GM23338 (cell line): Measurements from ENCODE around the gene CCDC50.

Experiments
- CREB1 ChIP-seq: fragments of 250-450 bp; sonication (Bioruptor Pico); IDR thresholded peaks from 2 replicates; pipeline ENCODE4 v1.5.0; 2020; ENCODE audit warnings: low read depth, mild to moderate bottlenecking, moderate library complexity
- EZH2 ChIP-seq: fragments of 200-600 bp; sonication (generic); IDR thresholded peaks from one replicate; pipeline ENCODE4 v1.8.0; 2017; ENCODE audit warnings: antibody characterized with exemption, mild to moderate bottlenecking, low read depth; ENCODE audit not compliant: unreplicated experiment
- EZH2phosphoT487 ChIP-seq: fragments of 200-600 bp; sonication (generic); IDR thresholded peaks from one replicate; pipeline ENCODE4 v1.8.1; 2018; ENCODE audit warnings: antibody characterized with exemption; ENCODE audit not compliant: unreplicated experiment
- JUNB ChIP-seq: IDR thresholded peaks from one replicate; pipeline ENCODE4 v1.6.1; 2016; ENCODE audit warnings: antibody characterized with exemption; ENCODE audit not compliant: unreplicated experiment
- POLR2AphosphoS5 ChIP-seq: IDR thresholded peaks from 2 replicates; pipeline ENCODE4 v1.6.1; 2016; ENCODE audit warnings: antibody characterized with exemption, low read depth
- STAT1 ChIP-seq: IDR thresholded peaks from one replicate; pipeline ENCODE4 v1.6.1; 2016; ENCODE audit warnings: antibody characterized with exemption; ENCODE audit not compliant: unreplicated experiment
- ZNF331 ChIP-seq: fragments of 250-450 bp; sonication (Bioruptor Pico); IDR thresholded peaks from 2 replicates; pipeline ENCODE4 v1.5.0; 2020; ENCODE audit warnings: low read depth, mild to moderate bottlenecking, moderate library complexity
- TF ChIP-seq, protein P1 (sequence below), 2 experiments: fragments of 200-600 bp in 1 of 2; sonication (generic) in 1 of 2; conservative IDR thresholded peaks; 2 replicates each; pipeline versions ENCODE4 v1.5.1 to v1.6.1; 2016 to 2017; ENCODE audit warnings: antibody characterized with exemption in 2 of 2, low read depth in 2 of 2, mild to moderate bottlenecking in 2 of 2, moderate library complexity in 1 of 2
- TF ChIP-seq, protein P2 (sequence below): fragments of 250-450 bp; sonication (Bioruptor Pico); IDR thresholded peaks from 2 replicates; pipeline ENCODE4 v1.5.0; 2020; ENCODE audit warnings: mild to moderate bottlenecking, moderate library complexity
- TF ChIP-seq, protein P3 (sequence below): IDR thresholded peaks from 2 replicates; pipeline ENCODE4 v1.6.1; 2016; ENCODE audit warnings: antibody characterized with exemption
- TF ChIP-seq, protein P4 (sequence below): IDR thresholded peaks from one replicate; pipeline ENCODE4 v1.6.1; 2018; ENCODE audit warnings: antibody characterized with exemption; ENCODE audit not compliant: unreplicated experiment

DNA sequence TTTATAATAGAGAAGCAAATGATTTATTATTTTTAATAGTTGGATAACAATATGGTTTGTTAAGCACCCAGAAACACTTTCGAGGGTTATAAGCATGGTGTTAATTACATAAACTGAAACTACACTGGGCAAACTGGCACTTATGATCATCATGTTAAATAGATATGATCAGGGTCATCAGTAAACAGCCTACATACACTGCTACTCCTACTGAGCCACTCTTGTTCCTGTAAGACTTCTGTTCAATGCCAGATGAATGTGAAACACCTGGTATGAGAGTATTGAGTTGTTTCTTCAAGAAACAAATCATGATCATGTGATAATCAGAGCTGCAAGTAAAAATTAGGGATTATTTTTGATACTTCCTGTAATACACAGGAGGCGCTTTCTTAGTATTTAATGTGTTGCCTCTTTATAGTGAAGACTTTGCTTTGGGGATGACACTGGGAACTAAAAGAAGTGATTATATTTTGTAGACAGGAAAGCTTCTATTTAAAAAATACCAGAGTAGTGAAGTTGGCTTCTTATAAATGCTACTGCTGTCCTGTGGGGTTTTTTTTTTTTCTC lies 33.4 kb downstream of the CCDC50 start:
- TF ChIP-seq CREB1 (CRISPR knock-in tag) (no peak), EZH2 (no peak), JUNB (no peak), POLR2AphosphoS5 (no peak), EZH2phosphoT487 (no peak), STAT1 (no peak), ZNF331 (CRISPR knock-in tag) (no peak)
- TF ChIP-seq, protein P1, sequence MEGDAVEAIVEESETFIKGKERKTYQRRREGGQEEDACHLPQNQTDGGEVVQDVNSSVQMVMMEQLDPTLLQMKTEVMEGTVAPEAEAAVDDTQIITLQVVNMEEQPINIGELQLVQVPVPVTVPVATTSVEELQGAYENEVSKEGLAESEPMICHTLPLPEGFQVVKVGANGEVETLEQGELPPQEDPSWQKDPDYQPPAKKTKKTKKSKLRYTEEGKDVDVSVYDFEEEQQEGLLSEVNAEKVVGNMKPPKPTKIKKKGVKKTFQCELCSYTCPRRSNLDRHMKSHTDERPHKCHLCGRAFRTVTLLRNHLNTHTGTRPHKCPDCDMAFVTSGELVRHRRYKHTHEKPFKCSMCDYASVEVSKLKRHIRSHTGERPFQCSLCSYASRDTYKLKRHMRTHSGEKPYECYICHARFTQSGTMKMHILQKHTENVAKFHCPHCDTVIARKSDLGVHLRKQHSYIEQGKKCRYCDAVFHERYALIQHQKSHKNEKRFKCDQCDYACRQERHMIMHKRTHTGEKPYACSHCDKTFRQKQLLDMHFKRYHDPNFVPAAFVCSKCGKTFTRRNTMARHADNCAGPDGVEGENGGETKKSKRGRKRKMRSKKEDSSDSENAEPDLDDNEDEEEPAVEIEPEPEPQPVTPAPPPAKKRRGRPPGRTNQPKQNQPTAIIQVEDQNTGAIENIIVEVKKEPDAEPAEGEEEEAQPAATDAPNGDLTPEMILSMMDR (conservative IDR thresholded peaks at IDR 0.05; ENCODE audit: low read depth in 2 of 2) = no peak
- TF ChIP-seq, protein P2, sequence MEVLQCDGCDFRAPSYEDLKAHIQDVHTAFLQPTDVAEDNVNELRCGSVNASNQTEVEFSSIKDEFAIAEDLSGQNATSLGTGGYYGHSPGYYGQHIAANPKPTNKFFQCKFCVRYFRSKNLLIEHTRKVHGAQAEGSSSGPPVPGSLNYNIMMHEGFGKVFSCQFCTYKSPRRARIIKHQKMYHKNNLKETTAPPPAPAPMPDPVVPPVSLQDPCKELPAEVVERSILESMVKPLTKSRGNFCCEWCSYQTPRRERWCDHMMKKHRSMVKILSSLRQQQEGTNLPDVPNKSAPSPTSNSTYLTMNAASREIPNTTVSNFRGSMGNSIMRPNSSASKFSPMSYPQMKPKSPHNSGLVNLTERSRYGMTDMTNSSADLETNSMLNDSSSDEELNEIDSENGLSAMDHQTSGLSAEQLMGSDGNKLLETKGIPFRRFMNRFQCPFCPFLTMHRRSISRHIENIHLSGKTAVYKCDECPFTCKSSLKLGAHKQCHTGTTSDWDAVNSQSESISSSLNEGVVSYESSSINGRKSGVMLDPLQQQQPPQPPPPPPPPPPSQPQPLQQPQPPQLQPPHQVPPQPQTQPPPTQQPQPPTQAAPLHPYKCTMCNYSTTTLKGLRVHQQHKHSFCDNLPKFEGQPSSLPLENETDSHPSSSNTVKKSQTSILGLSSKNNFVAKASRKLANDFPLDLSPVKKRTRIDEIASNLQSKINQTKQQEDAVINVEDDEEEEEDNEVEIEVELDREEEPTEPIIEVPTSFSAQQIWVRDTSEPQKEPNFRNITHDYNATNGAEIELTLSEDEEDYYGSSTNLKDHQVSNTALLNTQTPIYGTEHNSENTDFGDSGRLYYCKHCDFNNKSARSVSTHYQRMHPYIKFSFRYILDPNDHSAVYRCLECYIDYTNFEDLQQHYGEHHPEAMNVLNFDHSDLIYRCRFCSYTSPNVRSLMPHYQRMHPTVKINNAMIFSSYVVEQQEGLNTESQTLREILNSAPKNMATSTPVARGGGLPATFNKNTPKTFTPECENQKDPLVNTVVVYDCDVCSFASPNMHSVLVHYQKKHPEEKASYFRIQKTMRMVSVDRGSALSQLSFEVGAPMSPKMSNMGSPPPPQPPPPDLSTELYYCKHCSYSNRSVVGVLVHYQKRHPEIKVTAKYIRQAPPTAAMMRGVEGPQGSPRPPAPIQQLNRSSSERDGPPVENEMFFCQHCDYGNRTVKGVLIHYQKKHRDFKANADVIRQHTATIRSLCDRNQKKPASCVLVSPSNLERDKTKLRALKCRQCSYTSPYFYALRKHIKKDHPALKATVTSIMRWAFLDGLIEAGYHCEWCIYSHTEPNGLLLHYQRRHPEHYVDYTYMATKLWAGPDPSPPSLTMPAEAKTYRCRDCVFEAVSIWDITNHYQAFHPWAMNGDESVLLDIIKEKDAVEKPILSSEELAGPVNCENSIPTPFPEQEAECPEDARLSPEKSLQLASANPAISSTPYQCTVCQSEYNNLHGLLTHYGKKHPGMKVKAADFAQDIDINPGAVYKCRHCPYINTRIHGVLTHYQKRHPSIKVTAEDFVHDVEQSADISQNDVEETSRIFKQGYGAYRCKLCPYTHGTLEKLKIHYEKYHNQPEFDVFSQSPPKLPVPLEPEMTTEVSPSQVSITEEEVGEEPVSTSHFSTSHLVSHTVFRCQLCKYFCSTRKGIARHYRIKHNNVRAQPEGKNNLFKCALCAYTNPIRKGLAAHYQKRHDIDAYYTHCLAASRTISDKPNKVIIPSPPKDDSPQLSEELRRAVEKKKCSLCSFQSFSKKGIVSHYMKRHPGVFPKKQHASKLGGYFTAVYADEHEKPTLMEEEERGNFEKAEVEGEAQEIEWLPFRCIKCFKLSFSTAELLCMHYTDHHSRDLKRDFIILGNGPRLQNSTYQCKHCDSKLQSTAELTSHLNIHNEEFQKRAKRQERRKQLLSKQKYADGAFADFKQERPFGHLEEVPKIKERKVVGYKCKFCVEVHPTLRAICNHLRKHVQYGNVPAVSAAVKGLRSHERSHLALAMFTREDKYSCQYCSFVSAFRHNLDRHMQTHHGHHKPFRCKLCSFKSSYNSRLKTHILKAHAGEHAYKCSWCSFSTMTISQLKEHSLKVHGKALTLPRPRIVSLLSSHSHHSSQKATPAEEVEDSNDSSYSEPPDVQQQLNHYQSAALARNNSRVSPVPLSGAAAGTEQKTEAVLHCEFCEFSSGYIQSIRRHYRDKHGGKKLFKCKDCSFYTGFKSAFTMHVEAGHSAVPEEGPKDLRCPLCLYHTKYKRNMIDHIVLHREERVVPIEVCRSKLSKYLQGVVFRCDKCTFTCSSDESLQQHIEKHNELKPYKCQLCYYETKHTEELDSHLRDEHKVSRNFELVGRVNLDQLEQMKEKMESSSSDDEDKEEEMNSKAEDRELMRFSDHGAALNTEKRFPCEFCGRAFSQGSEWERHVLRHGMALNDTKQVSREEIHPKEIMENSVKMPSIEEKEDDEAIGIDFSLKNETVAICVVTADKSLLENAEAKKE = no peak
- TF ChIP-seq, protein P3, sequence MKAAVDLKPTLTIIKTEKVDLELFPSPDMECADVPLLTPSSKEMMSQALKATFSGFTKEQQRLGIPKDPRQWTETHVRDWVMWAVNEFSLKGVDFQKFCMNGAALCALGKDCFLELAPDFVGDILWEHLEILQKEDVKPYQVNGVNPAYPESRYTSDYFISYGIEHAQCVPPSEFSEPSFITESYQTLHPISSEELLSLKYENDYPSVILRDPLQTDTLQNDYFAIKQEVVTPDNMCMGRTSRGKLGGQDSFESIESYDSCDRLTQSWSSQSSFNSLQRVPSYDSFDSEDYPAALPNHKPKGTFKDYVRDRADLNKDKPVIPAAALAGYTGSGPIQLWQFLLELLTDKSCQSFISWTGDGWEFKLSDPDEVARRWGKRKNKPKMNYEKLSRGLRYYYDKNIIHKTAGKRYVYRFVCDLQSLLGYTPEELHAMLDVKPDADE = no peak
- TF ChIP-seq, protein P4, sequence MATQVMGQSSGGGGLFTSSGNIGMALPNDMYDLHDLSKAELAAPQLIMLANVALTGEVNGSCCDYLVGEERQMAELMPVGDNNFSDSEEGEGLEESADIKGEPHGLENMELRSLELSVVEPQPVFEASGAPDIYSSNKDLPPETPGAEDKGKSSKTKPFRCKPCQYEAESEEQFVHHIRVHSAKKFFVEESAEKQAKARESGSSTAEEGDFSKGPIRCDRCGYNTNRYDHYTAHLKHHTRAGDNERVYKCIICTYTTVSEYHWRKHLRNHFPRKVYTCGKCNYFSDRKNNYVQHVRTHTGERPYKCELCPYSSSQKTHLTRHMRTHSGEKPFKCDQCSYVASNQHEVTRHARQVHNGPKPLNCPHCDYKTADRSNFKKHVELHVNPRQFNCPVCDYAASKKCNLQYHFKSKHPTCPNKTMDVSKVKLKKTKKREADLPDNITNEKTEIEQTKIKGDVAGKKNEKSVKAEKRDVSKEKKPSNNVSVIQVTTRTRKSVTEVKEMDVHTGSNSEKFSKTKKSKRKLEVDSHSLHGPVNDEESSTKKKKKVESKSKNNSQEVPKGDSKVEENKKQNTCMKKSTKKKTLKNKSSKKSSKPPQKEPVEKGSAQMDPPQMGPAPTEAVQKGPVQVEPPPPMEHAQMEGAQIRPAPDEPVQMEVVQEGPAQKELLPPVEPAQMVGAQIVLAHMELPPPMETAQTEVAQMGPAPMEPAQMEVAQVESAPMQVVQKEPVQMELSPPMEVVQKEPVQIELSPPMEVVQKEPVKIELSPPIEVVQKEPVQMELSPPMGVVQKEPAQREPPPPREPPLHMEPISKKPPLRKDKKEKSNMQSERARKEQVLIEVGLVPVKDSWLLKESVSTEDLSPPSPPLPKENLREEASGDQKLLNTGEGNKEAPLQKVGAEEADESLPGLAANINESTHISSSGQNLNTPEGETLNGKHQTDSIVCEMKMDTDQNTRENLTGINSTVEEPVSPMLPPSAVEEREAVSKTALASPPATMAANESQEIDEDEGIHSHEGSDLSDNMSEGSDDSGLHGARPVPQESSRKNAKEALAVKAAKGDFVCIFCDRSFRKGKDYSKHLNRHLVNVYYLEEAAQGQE = no peak
